Neural cell (in vitro differentiated cells): Measurements from ENCODE around the gene CYP20A1. TPM values are rescaled to one million over a fixed set of nuclear protein-coding genes. Genes with fewer than 3 reads are reported as not detected.

Experiments used
- H2AFZ ChIP-seq: fragments of 200-600, 300-800 bp; sonication (generic), shearing (Covaris generic); 2 replicates; pipeline ENCODE4 v1.6.0; 2014; ENCODE audit warnings: low read depth, mild to moderate bottlenecking, antibody characterized with exemption, low read length, moderate library complexity
- H3F3A ChIP-seq: fragments of 200-600 bp; shearing (Covaris generic); 2 replicates; pipeline ENCODE4 v1.6.1; 2016; ENCODE audit warnings: mild to moderate bottlenecking, moderate library complexity, mixed read lengths, antibody characterized with exemption, low read length; ENCODE audit not compliant: insufficient read depth, poor library complexity, severe bottlenecking
- H3K27ac ChIP-seq: fragments of 200-600, 300-800 bp; sonication (generic), shearing (Covaris generic); 2 replicates; pipeline ENCODE4 v1.5.1; 2014; ENCODE audit warnings: mild to moderate bottlenecking, low read length, moderate library complexity
- H3K27me3 ChIP-seq: fragments of 300-800, 200-600 bp; sonication (generic), shearing (Covaris generic); 2 replicates; pipeline ENCODE4 v1.6.0; 2014; ENCODE audit warnings: mild to moderate bottlenecking, low read depth, low read length, moderate library complexity; ENCODE audit not compliant: insufficient read depth
- H3K36me3 ChIP-seq: fragments of 300-800, 200-600 bp; sonication (generic), shearing (Covaris generic); 2 replicates; pipeline ENCODE4 v1.5.1; 2014; ENCODE audit warnings: mild to moderate bottlenecking, antibody characterized with exemption, low read length, moderate library complexity; ENCODE audit not compliant: insufficient read depth
- H3K4me2 ChIP-seq: fragments of 300-800, 200-600 bp; sonication (generic), shearing (Covaris generic); 2 replicates; pipeline ENCODE4 v1.6.0; 2014; ENCODE audit warnings: mild to moderate bottlenecking, low read length
- H3K4me3 ChIP-seq: fragments of 300-800, 200-600 bp; sonication (generic), shearing (Covaris generic); 2 replicates; pipeline ENCODE4 v1.5.1; 2014; ENCODE audit warnings: mild to moderate bottlenecking, low read length, moderate library complexity
- H3K79me2 ChIP-seq: fragments of 200-600 bp; shearing (Covaris generic); replicated peaks from 2 replicates; pipeline ENCODE4 v1.6.0; 2014; ENCODE audit warnings: mild to moderate bottlenecking, low read length, moderate library complexity; ENCODE audit not compliant: insufficient read depth
- H3K9ac ChIP-seq: fragments of 300-800, 200-600 bp; sonication (generic), shearing (Covaris generic); 2 replicates; pipeline ENCODE4 v1.6.1; 2016; ENCODE audit warnings: mild to moderate bottlenecking, low read length, mixed read lengths
- H3K9me2 ChIP-seq: fragments of 200-600 bp; shearing (Covaris generic); 2 replicates; pipeline ENCODE4 v1.6.1; 2016; ENCODE audit warnings: mild to moderate bottlenecking, low read length, mixed read lengths; ENCODE audit not compliant: insufficient read depth
- H3K9me3 ChIP-seq: fragments of 200-600, 300-800 bp; sonication (generic), shearing (Covaris generic); 2 replicates; pipeline ENCODE4 v1.6.1; 2016; ENCODE audit warnings: mild to moderate bottlenecking, mixed run types, low read length, moderate library complexity, mixed read lengths
- H4K20me1 ChIP-seq: fragments of 200-600 bp; shearing (Covaris generic); 2 replicates; pipeline ENCODE4 v1.6.1; 2016; ENCODE audit warnings: mild to moderate bottlenecking, mixed run types; ENCODE audit not compliant: insufficient read depth
- EP300 ChIP-seq: fragments of 450-650 bp; conservative IDR thresholded peaks from 2 replicates; pipeline ENCODE4 v1.6.1; 2014; ENCODE audit warnings: antibody characterized with exemption, mild to moderate bottlenecking, moderate library complexity; ENCODE audit not compliant: poor library complexity, severe bottlenecking
- EZH2 ChIP-seq: fragments of 200-600, 300-800 bp; shearing (Covaris generic), sonication (generic); IDR thresholded peaks from 2 replicates; pipeline ENCODE4 v1.6.1; 2014; ENCODE audit warnings: antibody characterized with exemption, low read length, borderline replicate concordance, mild to moderate bottlenecking; ENCODE audit not compliant: insufficient read depth, poor library complexity, severe bottlenecking
- MXI1 ChIP-seq: fragments of 450-650 bp; conservative IDR thresholded peaks from 2 replicates; pipeline ENCODE4 v1.6.1; 2014; ENCODE audit warnings: antibody characterized with exemption, mild to moderate bottlenecking; ENCODE audit not compliant: poor library complexity, severe bottlenecking
- POLR2AphosphoS5 ChIP-seq: IDR thresholded peaks from 2 replicates; pipeline ENCODE4 v1.6.1; 2012
- RAD21 ChIP-seq: fragments of 450-650 bp; conservative IDR thresholded peaks from 2 replicates; pipeline ENCODE4 v1.6.1; 2014; ENCODE audit warnings: antibody characterized with exemption, mild to moderate bottlenecking, moderate library complexity
- REST ChIP-seq: IDR thresholded peaks from 2 replicates; pipeline ENCODE4 v1.6.1; 2012; ENCODE audit warnings: borderline replicate concordance
- SMC3 ChIP-seq: fragments of 450-650 bp; conservative IDR thresholded peaks from 2 replicates; pipeline ENCODE4 v1.6.1; 2014; ENCODE audit warnings: antibody characterized with exemption, mild to moderate bottlenecking, moderate library complexity; ENCODE audit not compliant: poor library complexity
- TAF1 ChIP-seq: IDR thresholded peaks from 2 replicates; pipeline ENCODE4 v1.6.1; 2012; ENCODE audit warnings: low read depth
- polyA plus RNA-seq: library from polyadenylated mRNA; depleted of rRNA; stranded (reverse); fragments of >200 nt; gene quantifications from 2 replicates; pipeline ENCODE4 v1.2.3, GENCODE V29; 2014
- TF ChIP-seq, protein P1 (sequence below): fragments of 450-650 bp; IDR thresholded peaks from 2 replicates; pipeline ENCODE4 v1.5.1; 2014; ENCODE audit warnings: antibody characterized with exemption, mild to moderate bottlenecking, moderate library complexity; ENCODE audit not compliant: poor library complexity, severe bottlenecking

The CYP20A1 gene
- polyA plus RNA-seq, 1 donor from 2014 or later: 12.9 TPM

DNA sequence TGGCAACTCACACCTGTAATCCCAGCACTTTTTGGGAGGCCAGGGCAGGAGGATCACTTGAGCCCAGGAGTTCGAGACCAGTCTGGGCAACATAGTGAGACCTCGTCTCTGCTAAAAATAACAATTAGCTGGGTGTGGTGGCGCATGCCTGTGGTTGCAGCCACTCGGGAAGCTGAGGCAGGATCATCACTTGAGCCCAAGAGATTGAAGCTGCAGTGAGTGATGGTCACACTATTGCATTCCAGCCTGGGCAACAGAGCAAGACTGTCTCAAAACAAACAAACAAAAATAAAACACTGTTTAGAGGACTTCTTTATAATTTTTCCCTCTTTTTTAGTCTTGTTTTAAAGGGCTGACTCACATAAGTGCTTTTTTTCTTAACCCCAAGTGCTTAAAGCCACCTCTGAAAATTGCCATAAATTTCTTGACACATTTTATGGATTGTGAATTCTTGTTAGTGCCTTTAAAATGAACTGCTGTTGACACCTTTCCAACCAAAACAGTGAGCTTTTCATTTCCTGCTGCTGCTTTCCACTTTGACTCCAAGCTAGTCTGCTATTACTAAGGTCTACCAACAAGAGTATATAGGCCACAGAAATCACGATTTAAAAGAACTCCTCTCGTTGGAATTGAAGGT, 41.7 kb downstream of the CYP20A1 start:
- no peaks in the 10 kb centered on the region for H3K27me3 ChIP-seq
- no peaks in the 10 kb centered on the region for H3K79me2 ChIP-seq
- TF ChIP-seq EZH2 (no peak), POLR2AphosphoS5 (no peak), RAD21 (no peak), SMC3 (no peak), TAF1 (no peak)
- TF ChIP-seq, protein P1, sequence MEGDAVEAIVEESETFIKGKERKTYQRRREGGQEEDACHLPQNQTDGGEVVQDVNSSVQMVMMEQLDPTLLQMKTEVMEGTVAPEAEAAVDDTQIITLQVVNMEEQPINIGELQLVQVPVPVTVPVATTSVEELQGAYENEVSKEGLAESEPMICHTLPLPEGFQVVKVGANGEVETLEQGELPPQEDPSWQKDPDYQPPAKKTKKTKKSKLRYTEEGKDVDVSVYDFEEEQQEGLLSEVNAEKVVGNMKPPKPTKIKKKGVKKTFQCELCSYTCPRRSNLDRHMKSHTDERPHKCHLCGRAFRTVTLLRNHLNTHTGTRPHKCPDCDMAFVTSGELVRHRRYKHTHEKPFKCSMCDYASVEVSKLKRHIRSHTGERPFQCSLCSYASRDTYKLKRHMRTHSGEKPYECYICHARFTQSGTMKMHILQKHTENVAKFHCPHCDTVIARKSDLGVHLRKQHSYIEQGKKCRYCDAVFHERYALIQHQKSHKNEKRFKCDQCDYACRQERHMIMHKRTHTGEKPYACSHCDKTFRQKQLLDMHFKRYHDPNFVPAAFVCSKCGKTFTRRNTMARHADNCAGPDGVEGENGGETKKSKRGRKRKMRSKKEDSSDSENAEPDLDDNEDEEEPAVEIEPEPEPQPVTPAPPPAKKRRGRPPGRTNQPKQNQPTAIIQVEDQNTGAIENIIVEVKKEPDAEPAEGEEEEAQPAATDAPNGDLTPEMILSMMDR: no peak
- no peaks in the 10 kb centered on the region for H3F3A ChIP-seq
- H3K4me2 ChIP-seq: no peak overlapping the region
- H3K27ac ChIP-seq: no peak overlapping the region
- no peak overlapping the region for H3K9ac ChIP-seq
- no peaks in the 10 kb centered on the region for H3K9me2 ChIP-seq
- no peak overlapping the region for H2AFZ ChIP-seq
- H3K36me3 ChIP-seq: peaks cover 10% of the 10 kb centered on the region
- H4K20me1 ChIP-seq: no peaks in the 10 kb centered on the region
- no peaks in the 10 kb centered on the region for H3K9me3 ChIP-seq
- no peak overlapping the region for H3K4me3 ChIP-seq

GRCh38 chr2:203282101-203282500, 43.3 kb downstream of the CYP20A1 start:
- Histone ChIP-seq H2AFZ (no peak overlapping the region), H4K20me1 (no peaks in the 10 kb centered on the region), H3K4me3 (no peak overlapping the region), H3K9me3 (no peaks in the 10 kb centered on the region), H3F3A (no peaks in the 10 kb centered on the region), H3K9ac (no peak overlapping the region), H3K79me2 (no peaks in the 10 kb centered on the region), H3K27ac (no peak overlapping the region), H3K9me2 (no peaks in the 10 kb centered on the region), H3K36me3 (peaks cover 10% of the 10 kb centered on the region), H3K4me2 (no peak overlapping the region), H3K27me3 (no peaks in the 10 kb centered on the region)
- TF ChIP-seq SMC3: no peak
- TF ChIP-seq RAD21: no peak
- no peak for TF ChIP-seq EP300
- TF ChIP-seq, protein P1: no peak
- no peak for TF ChIP-seq MXI1
- no peak for TF ChIP-seq POLR2AphosphoS5
- TF ChIP-seq TAF1: no peak
- TF ChIP-seq REST: no peak
- no peak for TF ChIP-seq EZH2
